ENCODE measurements around the gene BLNK.
"Not testable (repeated sequence)": the region's sequence is repeated elsewhere in the genome, so short reads cannot be mapped to it uniquely, and the experiment has no call there.

Gene BLNK

DNA sequence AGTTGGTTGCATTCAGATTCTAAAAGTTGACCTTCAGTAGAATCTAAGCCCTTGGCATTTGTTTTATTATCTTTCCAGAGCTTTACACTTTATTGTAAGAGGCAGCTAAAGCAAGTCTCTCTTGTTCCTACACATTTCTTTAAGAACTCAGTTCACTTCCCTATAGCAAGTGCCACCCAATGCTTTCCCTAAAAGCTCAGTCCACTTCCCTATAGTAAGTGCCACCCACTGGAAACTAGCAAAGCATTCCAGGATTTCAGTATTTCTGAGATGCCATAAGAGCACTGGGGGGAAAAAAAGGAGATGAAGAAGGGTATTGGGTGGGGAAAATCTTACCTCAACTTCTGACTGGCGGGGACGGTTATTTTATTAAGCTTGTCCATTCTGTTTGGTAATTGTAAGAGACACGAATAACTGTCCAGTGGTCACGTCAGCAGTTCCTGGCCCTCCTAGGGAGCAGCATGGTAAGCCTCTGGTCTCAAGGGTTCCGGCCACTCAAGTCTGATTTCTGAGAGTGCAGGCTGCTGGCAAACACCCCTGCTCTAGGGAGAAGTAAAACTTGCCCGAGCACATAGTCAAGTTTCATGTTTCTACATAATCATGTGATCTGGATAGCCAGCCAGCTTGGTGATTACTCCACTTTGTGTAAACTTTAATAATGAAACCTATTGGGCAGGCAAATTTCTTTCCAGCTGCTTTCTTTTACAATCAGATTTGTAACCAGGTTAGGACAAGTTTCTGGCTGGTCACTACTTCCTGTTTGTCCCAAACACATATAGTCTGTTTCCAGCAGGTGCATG, at the start of gene BLNK:
Gene BLNK, minus strand, starts transcription at position 554 of the 800 bp plus-strand sequence. Its CDS starts 171 bp downstream, at position 383.
- Histone ChIP-seq H3K9me3 (ENCODE audit: low read length) (no peaks in the 10 kb centered on the region), H3K27ac (ENCODE audit: low read depth, low read length) (no peak within 1 kb of the TSS), H3K9ac (ENCODE audit: low read length) (no peak within 1 kb of the TSS), H3K36me3 (ENCODE audit: insufficient read depth, low read length) (no peaks in the 10 kb centered on the region), H3K27me3 (ENCODE audit: control insufficient read depth in 1 of 2, insufficient read depth in 2 of 2, low read length in 2 of 2) (no peaks in the 10 kb centered on the region), H3K4me3 (ENCODE audit: low read depth in 1 of 2, low read length in 2 of 2) (peak within 1 kb of the TSS in 1 of 2 donors; percentile 25), H3K4me1 (ENCODE audit: insufficient read depth, low read length) (peaks cover 7% of the 10 kb centered on the region)

DNA sequence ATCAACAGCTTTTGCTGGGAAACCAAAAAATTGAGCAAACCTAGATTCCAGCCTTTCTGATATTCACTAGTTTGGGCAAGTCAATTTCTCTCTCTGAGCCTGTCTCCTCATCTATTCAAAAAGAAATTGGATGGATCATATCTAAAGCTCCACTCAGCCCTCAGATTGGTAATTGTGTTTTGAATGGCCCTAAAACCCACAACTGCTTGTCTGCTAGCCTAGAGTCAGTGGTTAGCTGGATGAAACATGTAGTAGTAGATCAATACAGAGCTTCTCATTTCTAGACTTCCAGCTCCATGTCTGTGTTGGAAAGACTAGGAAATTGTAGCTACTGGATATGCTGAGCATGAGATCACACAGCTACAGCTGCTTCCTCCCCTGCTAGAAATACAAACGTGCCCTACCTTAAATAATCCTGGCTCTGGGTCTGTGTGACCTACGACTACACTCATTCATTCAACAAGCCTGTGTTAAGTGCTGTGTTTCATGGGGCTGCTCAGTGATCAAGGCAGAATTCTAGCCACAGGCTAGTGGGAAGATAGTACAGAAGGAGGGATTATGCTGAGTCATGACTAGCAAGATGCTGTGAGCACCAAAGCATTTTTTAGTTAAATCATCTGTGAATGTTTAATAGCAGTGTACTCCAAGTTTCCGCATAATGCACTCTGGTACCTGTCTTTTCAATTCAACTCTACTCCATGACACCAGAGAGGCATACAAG, 48.5 kb upstream of the BLNK start:
- Histone ChIP-seq H3K27ac (ENCODE audit: low read depth, low read length) (no peak overlapping the region), H3K9ac (ENCODE audit: low read length) (no peak overlapping the region), H3K4me1 (ENCODE audit: insufficient read depth, low read length) (no peaks in the 10 kb centered on the region), H3K4me3 (ENCODE audit: low read depth in 1 of 2, low read length in 2 of 2) (no peak overlapping the region), H3K9me3 (ENCODE audit: low read length) (no peaks in the 10 kb centered on the region), H3K36me3 (ENCODE audit: insufficient read depth, low read length) (no peaks in the 10 kb centered on the region), H3K27me3 (ENCODE audit: control insufficient read depth in 1 of 2, insufficient read depth in 2 of 2, low read length in 2 of 2) (no peaks in the 10 kb centered on the region)

DNA sequence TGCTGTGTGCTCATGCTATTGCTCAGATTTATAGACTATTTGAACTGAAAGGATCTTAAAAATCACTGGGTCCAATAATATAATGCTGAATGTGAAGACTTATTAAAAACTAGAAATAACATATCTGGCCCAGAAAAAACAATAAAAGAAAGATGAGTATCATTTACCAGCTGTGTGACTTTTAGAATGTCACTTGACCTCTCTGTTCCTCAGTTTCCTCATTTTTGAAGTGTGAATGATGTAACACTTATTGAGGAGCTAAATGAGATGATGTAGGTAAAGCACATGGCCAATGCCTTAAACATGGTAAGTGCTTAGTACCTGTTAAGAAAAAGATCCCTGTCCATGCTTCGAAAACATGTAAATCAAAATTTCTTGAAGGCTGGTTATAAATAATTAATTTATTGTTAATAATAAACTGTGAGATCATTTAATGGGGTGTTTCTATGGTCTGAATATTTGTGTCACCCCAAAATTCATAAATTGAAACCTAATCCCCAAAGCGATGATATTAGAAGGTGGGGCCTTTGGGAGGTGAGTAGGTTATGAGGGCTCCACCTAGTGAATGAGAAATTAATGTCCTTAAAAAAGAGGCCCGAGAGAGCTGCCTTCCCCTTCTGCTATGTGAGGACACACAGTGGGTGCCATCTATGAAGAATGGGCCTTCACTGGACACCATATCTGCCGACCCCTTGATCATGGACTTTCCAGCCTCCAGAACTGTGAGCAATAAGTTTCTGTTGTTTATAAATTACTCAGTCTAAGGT, 45.9 kb upstream of the BLNK start:
- H3K27ac ChIP-seq (ENCODE audit: low read depth, low read length), result no peak overlapping the region
- H3K9ac ChIP-seq (ENCODE audit: low read length), result no peak overlapping the region
- no peaks in the 10 kb centered on the region for H3K4me1 ChIP-seq (ENCODE audit: insufficient read depth, low read length)
- H3K36me3 ChIP-seq (ENCODE audit: insufficient read depth, low read length), result no peaks in the 10 kb centered on the region
- H3K4me3 ChIP-seq (ENCODE audit: low read depth in 1 of 2, low read length in 2 of 2), result no peak overlapping the region
- no peaks in the 10 kb centered on the region for H3K27me3 ChIP-seq (ENCODE audit: control insufficient read depth in 1 of 2, insufficient read depth in 2 of 2, low read length in 2 of 2)
- H3K9me3 ChIP-seq (ENCODE audit: low read length), result no peaks in the 10 kb centered on the region

DNA sequence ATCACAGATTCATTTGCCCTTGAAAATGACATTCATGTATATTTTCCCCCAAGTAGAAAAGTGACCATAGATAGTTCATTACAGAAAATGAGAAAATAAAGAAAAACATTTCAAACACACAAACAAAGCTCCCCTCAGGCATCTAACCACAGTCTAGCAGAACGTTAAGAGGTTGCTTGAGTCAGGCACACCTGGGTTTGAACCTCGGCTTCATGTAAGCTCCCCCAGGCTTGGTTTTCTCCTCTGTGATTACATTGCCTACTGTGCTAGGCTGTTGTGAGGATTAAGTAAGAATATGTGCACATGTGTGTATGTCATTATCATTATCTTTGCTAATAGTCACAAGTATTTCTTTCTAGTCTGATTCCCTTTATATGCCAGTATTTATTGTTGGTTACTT, 42.0 kb upstream of the BLNK start:
- Histone ChIP-seq H3K4me1 (ENCODE audit: insufficient read depth, low read length) (peaks cover 20% of the 10 kb centered on the region), H3K4me3 (ENCODE audit: low read depth in 1 of 2, low read length in 2 of 2) (no peak overlapping the region), H3K9ac (ENCODE audit: low read length) (no peak overlapping the region), H3K27ac (ENCODE audit: low read depth, low read length) (no peak overlapping the region), H3K9me3 (ENCODE audit: low read length) (no peaks in the 10 kb centered on the region), H3K36me3 (ENCODE audit: insufficient read depth, low read length) (no peaks in the 10 kb centered on the region), H3K27me3 (ENCODE audit: control insufficient read depth in 1 of 2, insufficient read depth in 2 of 2, low read length in 2 of 2) (no peaks in the 10 kb centered on the region)

DNA sequence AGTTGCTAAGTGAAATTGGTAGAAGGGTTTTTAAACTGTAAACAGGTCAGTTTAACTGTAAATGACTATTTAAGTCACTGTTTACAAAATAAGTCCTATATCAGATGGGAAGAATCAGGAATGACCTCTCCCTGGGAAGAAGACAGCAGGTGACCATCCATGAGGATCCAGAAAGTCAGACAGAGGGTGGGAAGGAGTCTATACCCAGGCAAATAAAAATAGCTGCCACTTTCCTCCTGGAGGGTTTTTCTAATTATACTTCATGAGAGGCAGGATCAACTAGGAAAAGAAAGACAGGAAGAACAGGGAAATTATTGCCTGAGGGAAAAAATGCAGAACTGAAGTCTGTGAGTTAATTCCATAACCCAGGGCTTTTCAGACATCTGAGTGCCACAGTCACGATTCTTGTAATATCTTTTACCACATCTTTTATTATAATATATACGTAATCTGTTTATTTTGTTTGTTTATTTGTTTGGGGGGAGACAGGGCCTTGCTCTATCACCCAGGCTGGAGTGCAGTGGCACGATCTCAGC, 39.9 kb upstream of the BLNK start:
- H3K9me3 ChIP-seq (ENCODE audit: low read length), result no peaks in the 10 kb centered on the region
- no peak overlapping the region for H3K27ac ChIP-seq (ENCODE audit: low read depth, low read length)
- no peaks in the 10 kb centered on the region for H3K27me3 ChIP-seq (ENCODE audit: control insufficient read depth in 1 of 2, insufficient read depth in 2 of 2, low read length in 2 of 2)
- peaks cover 25% of the 10 kb centered on the region for H3K4me1 ChIP-seq (ENCODE audit: insufficient read depth, low read length)
- no peaks in the 10 kb centered on the region for H3K36me3 ChIP-seq (ENCODE audit: insufficient read depth, low read length)
- H3K4me3 ChIP-seq (ENCODE audit: low read depth in 1 of 2, low read length in 2 of 2), result no peak overlapping the region
- H3K9ac ChIP-seq (ENCODE audit: low read length), result no peak overlapping the region

DNA sequence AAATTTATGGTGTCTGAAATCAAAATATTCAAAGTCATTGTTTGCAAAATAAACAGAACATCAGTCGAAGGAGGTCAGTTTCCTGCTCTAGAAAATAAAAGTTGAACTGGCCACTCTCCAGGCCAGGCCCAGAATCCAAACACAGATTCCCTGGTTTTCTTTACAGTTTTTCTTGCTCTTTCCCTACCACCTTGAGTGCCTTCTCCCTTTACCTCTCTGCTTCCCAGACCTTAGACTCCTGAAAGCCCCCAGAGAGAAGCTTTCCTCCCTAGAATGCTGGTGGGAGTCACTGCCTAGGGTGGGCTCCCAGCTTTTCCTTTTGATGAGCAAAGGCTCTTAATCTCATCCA, 38.9 kb upstream of the BLNK start:
- H3K27me3 ChIP-seq (ENCODE audit: control insufficient read depth in 1 of 2, insufficient read depth in 2 of 2, low read length in 2 of 2), result no peaks in the 10 kb centered on the region
- H3K4me1 ChIP-seq (ENCODE audit: insufficient read depth, low read length), result peaks cover 26% of the 10 kb centered on the region
- no peaks in the 10 kb centered on the region for H3K9me3 ChIP-seq (ENCODE audit: low read length)
- H3K27ac ChIP-seq (ENCODE audit: low read depth, low read length), result peak overlapping the region; percentile 17
- H3K4me3 ChIP-seq (ENCODE audit: low read depth in 1 of 2, low read length in 2 of 2), result no peak overlapping the region
- H3K36me3 ChIP-seq (ENCODE audit: insufficient read depth, low read length), result no peaks in the 10 kb centered on the region
- H3K9ac ChIP-seq (ENCODE audit: low read length), result no peak overlapping the region

DNA sequence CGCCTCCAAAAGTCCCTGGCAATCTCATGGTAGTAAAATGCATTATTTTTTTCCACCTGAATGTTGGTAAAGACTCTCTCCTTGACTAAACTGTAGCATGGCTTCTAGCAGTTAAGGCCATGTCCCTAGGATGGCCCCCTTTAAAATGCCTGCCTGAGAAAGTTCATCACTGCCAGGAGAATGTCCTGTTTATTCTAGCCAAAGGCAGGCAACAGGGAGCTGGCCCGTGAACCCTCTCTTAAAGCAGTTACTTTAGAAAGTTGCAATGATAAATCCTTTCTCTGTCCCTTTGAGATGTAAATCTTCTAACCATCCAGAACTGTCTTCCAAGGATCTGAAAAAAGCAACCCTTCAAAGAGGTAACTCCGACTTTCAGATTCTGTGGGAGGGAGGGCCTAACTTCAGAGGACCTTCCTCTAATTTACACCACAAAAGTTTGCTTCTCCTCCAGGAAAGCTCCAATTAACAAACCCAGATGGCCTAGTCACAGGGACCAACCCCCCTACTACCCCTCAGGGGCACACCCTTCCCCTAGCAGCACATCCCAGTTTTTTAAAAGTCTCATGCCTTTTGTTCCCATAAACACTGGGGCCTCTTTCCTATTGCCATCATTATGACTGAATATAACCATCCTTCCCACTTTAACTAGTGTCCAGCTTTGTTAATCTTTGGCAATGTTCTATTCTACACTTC, 38.4 kb upstream of the BLNK start:
- peaks cover 26% of the 10 kb centered on the region for H3K4me1 ChIP-seq (ENCODE audit: insufficient read depth, low read length)
- H3K36me3 ChIP-seq (ENCODE audit: insufficient read depth, low read length), result no peaks in the 10 kb centered on the region
- H3K9ac ChIP-seq (ENCODE audit: low read length), result no peak overlapping the region
- no peaks in the 10 kb centered on the region for H3K9me3 ChIP-seq (ENCODE audit: low read length)
- H3K4me3 ChIP-seq (ENCODE audit: low read depth in 1 of 2, low read length in 2 of 2), result no peak overlapping the region
- H3K27ac ChIP-seq (ENCODE audit: low read depth, low read length), result no peak overlapping the region
- H3K27me3 ChIP-seq (ENCODE audit: control insufficient read depth in 1 of 2, insufficient read depth in 2 of 2, low read length in 2 of 2), result no peaks in the 10 kb centered on the region

DNA sequence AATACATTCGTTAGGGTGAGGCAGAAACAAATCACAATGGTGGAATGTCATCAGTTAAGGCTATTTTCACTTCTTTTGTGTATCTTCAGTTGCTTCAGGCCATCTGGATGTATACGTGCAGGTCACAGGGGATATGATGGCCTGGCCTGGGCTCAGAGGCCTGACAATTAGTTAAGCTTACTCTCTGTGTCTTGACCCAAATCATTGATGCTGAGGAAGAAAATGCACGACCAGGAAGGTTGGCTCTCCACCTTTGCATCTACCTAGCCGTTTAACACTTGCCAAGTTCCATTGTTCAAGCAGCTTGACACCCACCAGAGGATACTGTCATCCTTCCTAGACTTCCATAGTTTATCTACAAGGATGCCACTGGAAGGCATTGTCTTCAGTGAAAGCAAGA, 37.5 kb upstream of the BLNK start:
- not testable (repeated sequence) for H3K9ac ChIP-seq (ENCODE audit: low read length); H3K4me3 ChIP-seq (ENCODE audit: low read depth in 1 of 2, low read length in 2 of 2); H3K36me3 ChIP-seq (ENCODE audit: insufficient read depth, low read length); H3K27me3 ChIP-seq (ENCODE audit: control insufficient read depth in 1 of 2, insufficient read depth in 2 of 2, low read length in 2 of 2); H3K27ac ChIP-seq (ENCODE audit: low read depth, low read length); H3K9me3 ChIP-seq (ENCODE audit: low read length)
- H3K4me1 ChIP-seq (ENCODE audit: insufficient read depth, low read length), result peaks cover 26% of the 10 kb centered on the region

DNA sequence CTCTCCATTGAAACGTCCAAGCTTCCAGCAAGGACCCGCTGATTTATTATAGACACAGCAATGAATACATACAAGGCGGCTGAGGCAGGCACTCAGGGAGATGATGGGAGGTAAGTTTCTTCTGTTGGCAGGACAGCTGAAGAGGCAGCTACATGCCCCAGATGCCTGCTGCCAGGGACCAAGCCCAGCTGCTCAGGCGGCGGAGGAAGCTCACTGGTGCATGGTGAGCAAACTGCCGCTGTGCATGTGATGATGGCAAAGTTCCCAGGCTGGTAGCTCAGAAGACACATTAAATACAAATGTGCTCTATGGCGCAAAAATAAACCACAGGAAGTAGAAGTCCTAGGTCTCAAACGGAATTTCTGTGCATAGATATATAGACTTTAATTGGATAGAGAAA, 35.1 kb upstream of the BLNK start:
- H3K27me3 ChIP-seq (ENCODE audit: control insufficient read depth in 1 of 2, insufficient read depth in 2 of 2, low read length in 2 of 2), result no peaks in the 10 kb centered on the region
- no peaks in the 10 kb centered on the region for H3K36me3 ChIP-seq (ENCODE audit: insufficient read depth, low read length)
- H3K4me1 ChIP-seq (ENCODE audit: insufficient read depth, low read length), result peaks cover 26% of the 10 kb centered on the region
- H3K9ac ChIP-seq (ENCODE audit: low read length), result no peak overlapping the region
- H3K9me3 ChIP-seq (ENCODE audit: low read length), result no peaks in the 10 kb centered on the region
- H3K27ac ChIP-seq (ENCODE audit: low read depth, low read length), result no peak overlapping the region
- H3K4me3 ChIP-seq (ENCODE audit: low read depth in 1 of 2, low read length in 2 of 2), result no peak overlapping the region

DNA sequence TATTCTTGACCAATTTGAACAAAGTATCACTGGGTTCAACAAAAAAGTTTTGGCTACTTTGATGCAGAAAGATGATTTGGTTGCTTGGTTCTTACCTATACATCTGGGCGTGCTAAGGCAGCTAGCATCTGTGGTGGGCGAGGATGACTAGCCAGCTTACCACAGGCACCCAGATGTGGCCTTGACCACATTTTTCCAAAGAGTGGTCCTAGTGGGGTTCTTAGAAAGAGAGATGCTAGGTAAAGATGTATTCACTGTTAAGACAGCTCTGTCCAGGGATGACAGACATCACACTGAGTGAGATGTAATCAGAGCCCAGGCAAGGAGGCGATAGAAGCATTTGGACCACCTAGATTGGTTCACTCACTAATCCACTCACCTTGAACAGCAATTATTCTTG, 33.6 kb upstream of the BLNK start:
- no peaks in the 10 kb centered on the region for H3K27me3 ChIP-seq (ENCODE audit: control insufficient read depth in 1 of 2, insufficient read depth in 2 of 2, low read length in 2 of 2)
- H3K27ac ChIP-seq (ENCODE audit: low read depth, low read length), result no peak overlapping the region
- H3K9ac ChIP-seq (ENCODE audit: low read length), result no peak overlapping the region
- H3K36me3 ChIP-seq (ENCODE audit: insufficient read depth, low read length), result no peaks in the 10 kb centered on the region
- no peak overlapping the region for H3K4me3 ChIP-seq (ENCODE audit: low read depth in 1 of 2, low read length in 2 of 2)
- peaks cover 20% of the 10 kb centered on the region for H3K4me1 ChIP-seq (ENCODE audit: insufficient read depth, low read length)
- no peaks in the 10 kb centered on the region for H3K9me3 ChIP-seq (ENCODE audit: low read length)

DNA sequence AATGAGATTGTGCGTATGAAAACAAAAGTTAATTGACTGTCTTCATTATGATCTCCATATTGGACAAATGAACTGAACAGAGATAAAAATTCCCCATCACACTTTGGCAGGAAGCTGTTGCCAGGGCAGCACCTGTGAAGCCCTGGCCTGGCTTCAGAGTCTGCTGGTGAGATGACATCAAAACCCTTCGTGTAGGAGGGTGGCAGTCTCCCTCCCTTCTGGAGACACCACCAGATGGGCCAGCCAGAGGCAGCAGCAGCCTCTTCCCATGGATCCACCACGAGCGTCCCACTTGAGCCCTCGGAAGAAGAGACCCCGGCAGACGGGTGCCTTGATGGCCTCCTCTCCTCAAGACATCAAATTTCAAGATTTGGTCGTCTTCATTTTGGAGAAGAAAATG, 32.9 kb upstream of the BLNK start, which contains the start of gene DNTT:
Gene DNTT, plus strand, starts transcription at position 205 of the 400 bp plus-strand sequence. Its CDS starts 64 bp downstream, at position 269.
- H3K27ac ChIP-seq (ENCODE audit: low read depth, low read length), result no peak within 1 kb of the TSS
- H3K9me3 ChIP-seq (ENCODE audit: low read length), result no peaks in the 10 kb centered on the region
- no peaks in the 10 kb centered on the region for H3K36me3 ChIP-seq (ENCODE audit: insufficient read depth, low read length)
- no peak within 1 kb of the TSS for H3K4me3 ChIP-seq (ENCODE audit: low read depth in 1 of 2, low read length in 2 of 2)
- H3K27me3 ChIP-seq (ENCODE audit: control insufficient read depth in 1 of 2, insufficient read depth in 2 of 2, low read length in 2 of 2), result no peaks in the 10 kb centered on the region
- peaks cover 12% of the 10 kb centered on the region for H3K4me1 ChIP-seq (ENCODE audit: insufficient read depth, low read length)
- H3K9ac ChIP-seq (ENCODE audit: low read length), result no peak within 1 kb of the TSS

Measured in muscle layer of colon (tissue), 2 donors.